Hematopoietic multipotent progenitor cell treated with erythropoietin and hydrocortisone succinate and interleukin-3 and kit ligand, for 8 days (in vitro differentiated cells): ENCODE measurements around the gene TEDDM1.
"Not testable (repeated sequence)": the region's sequence is repeated elsewhere in the genome, so short reads cannot be mapped to it uniquely, and the experiment has no call there.

Source experiments
- DNase-seq: peaks from one replicate; pipeline ENCODE4 v3.0.0-alpha.2; 2015

Gene TEDDM1

GRCh38 chr1:182405578-182405977, 5.1 kb upstream of the TEDDM1 start:
- no peak for DNase-seq

GRCh38 chr1:182404781-182405180, 4.3 kb upstream of the TEDDM1 start:
- peak; percentile 16 for DNase-seq

GRCh38 chr1:182397653-182398393, 2.6 kb downstream of the TEDDM1 start:
- DNase-seq, result no peak

GRCh38 chr1:182395906-182396305, 4.6 kb downstream of the TEDDM1 start:
- DNase-seq, result no peak

GRCh38 chr1:182394055-182394775, 6.3 kb downstream of the TEDDM1 start:
- DNase-seq, result no peak

- DNase-seq, result peak; percentile 33
Observed at GRCh38 chr1:182392050-182393028, 8.1 kb downstream of the TEDDM1 start.

GRCh38 chr1:182391362-182392049, 9.0 kb downstream of the TEDDM1 start, which contains the start of gene GLUL:
TSS of gene GLUL (minus strand) at chr1:182391790. CDS start at chr1:182388737, 3,053 bp downstream.
- DNase-seq, result peak; percentile 93

- DNase-seq, result no peak
Observed at GRCh38 chr1:182391028-182391361, 9.5 kb downstream of the TEDDM1 start.

- DNase-seq, result peak; percentile 37
Observed at GRCh38 chr1:182389619-182390047, 10.8 kb downstream of the TEDDM1 start.

- DNase-seq, result peak; percentile 16
Observed at GRCh38 chr1:182388392-182389134, 11.9 kb downstream of the TEDDM1 start.

- no peak for DNase-seq
Observed at GRCh38 chr1:182387566-182387965, 12.9 kb downstream of the TEDDM1 start.

GRCh38 chr1:182386980-182387379, 13.5 kb downstream of the TEDDM1 start:
- DNase-seq, result no peak

GRCh38 chr1:182385885-182386853, 14.3 kb downstream of the TEDDM1 start:
- peak; percentile 59 for DNase-seq

- DNase-seq, result no peak
Observed at GRCh38 chr1:182384387-182384960, 16.0 kb downstream of the TEDDM1 start.

- DNase-seq, result no peak
Observed at GRCh38 chr1:182383934-182384333, 16.5 kb downstream of the TEDDM1 start.

GRCh38 chr1:182383037-182383661, 17.3 kb downstream of the TEDDM1 start:
- DNase-seq, result peak; percentile 18

- no peak for DNase-seq
Observed at GRCh38 chr1:182381962-182382819, 18.3 kb downstream of the TEDDM1 start.

- no peak for DNase-seq
Observed at GRCh38 chr1:182380199-182380598, 20.3 kb downstream of the TEDDM1 start.

- DNase-seq, result not testable (repeated sequence)
Observed at GRCh38 chr1:182379781-182380180, 20.7 kb downstream of the TEDDM1 start.
